ENCODE results near the gene LGI2.

- TF ChIP-seq POLR2A (IDR thresholded peaks at IDR 0.05) (no peak), CTCF (IDR thresholded peaks at IDR 0.05) (no peak), EP300 (IDR thresholded peaks at IDR 0.05) (no peak)
Measured at GRCh38 chr4:25078523-25078922, 47.8 kb upstream of the LGI2 start.
